Tibial nerve (tissue), 4 donors: ENCODE measurements around the gene AKT2. TPM values are rescaled to one million over a fixed set of nuclear protein-coding genes. Genes with fewer than 3 reads are reported as not detected.

Source experiments
- DNase-seq, 2 donors: peaks; one replicate each; pipeline ENCODE4 v3.0.0-alpha.2; 2019; ENCODE audit warnings: low spot score in 2 of 2
- H3K27ac ChIP-seq, 4 donors: fragments of 200-600 bp; sonication (generic) in 3 of 4; one replicate each; pipeline ENCODE4 v1.5.1; 2017 to 2019; ENCODE audit warnings: mild to moderate bottlenecking in 1 of 4
- H3K27me3 ChIP-seq, 2 donors: fragments of 200-600 bp; sonication (generic) in 1 of 2; one replicate each; pipeline versions ENCODE4 v1.5.1 to v1.6.0; 2017 to 2019
- H3K36me3 ChIP-seq, 3 donors: fragments of 200-600 bp; sonication (generic); one replicate each; pipeline ENCODE4 v1.5.1; 2018 to 2019
- H3K4me1 ChIP-seq, 4 donors: fragments of 200-600 bp; sonication (generic) in 3 of 4; one replicate each; pipeline ENCODE4 v1.5.1; 2017 to 2019
- H3K4me3 ChIP-seq, 4 donors: fragments of 200-600 bp; sonication (generic) in 3 of 4; one replicate each; pipeline ENCODE4 v1.5.1; 2017 to 2019; ENCODE audit warnings: mild to moderate bottlenecking in 1 of 4, moderate library complexity in 1 of 4
- H3K9me3 ChIP-seq, 4 donors: fragments of 200-600 bp; sonication (generic) in 3 of 4; one replicate each; pipeline ENCODE4 v1.5.1; 2017 to 2019
- EP300 ChIP-seq, 2 donors: sonication (generic); formaldehyde crosslinking; IDR thresholded peaks; one replicate each; pipeline ENCODE4 v1.6.1; 2017; ENCODE audit warnings: antibody characterized with exemption in 2 of 2, mild to moderate bottlenecking in 1 of 2
- POLR2A ChIP-seq, 2 donors: fragments of 450-650 bp; IDR thresholded peaks; one replicate each; pipeline ENCODE4 v1.6.1; 2017; ENCODE audit warnings: antibody characterized with exemption in 2 of 2, mild to moderate bottlenecking in 2 of 2, moderate library complexity in 2 of 2
- WGBS, 2 donors: methylation state at CpG; one replicate each; pipeline ENCODE4 v1.1.5; 2018; 5-methylcytosine and 5-hydroxymethylcytosine counted together
- total RNA-seq, 4 donors: library from RNA; depleted of rRNA; stranded (reverse); fragments of >200 nt; gene quantifications; one replicate each; pipeline ENCODE4 v1.1.0, GENCODE V29; 2016
- TF ChIP-seq, protein P1 (sequence below), 5 experiments: fragments of 200-600 bp in 3 of 5; fragments of 450-650 bp in 2 of 5; sonication (generic) in 3 of 5; IDR thresholded peaks; one replicate each; pipeline ENCODE4 v1.5.1; 2016 to 2019; ENCODE audit warnings: antibody characterized with exemption in 5 of 5, mild to moderate bottlenecking in 3 of 5, moderate library complexity in 2 of 5

Gene AKT2
- total RNA-seq, 4 donors from 2014 or later, result 93.3 to 161 (median 121) TPM

DNA sequence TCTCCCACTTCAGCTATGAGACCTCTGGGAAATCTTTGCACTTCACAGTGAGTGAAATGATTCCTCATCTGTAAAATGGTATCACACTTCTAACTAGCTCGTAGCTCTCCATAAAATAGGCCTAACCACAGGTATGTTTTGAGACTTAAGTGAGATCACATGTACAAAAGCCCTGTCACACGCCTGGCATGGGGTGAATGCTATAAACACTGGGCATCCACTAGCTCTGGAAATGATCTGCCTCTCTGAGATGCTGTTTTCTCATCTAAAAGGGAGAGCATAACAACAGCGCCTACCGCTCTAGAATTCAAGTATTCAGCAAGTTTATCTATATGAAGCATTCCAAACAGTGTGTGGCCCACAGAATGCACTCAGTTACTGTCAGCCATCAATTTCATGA is 2.2 kb downstream of the AKT2 start:
- H3K36me3 ChIP-seq, result no peaks in the 10 kb centered on the region
- H3K4me1 ChIP-seq, result peaks cover 0 to 70% (median 63%) of the 10 kb centered on the region in 4 donors

DNA sequence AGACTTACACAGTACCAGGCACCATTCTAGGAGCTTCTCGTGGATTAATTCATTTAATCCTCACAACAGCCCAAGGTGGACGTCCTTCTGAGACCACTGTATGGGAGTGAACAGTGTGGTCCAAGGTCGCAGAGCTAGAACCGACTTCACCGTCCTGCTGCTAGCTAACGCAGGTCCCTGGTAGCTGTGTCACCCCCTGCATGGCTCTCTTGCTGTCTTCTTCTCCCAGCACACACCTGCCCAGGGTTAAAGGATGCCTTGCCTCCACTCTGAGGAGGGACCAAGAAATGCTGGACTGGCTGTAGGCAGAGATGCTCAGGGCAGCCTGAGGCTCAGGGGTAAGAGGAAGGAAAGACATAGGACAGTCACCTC is 3.0 kb downstream of the AKT2 start:
- whole genome bisulfite sequencing, 2 donors, result 79 to 91% methylated on average over 6 of the region's 6 CpGs

More for the DNA sequence above, 2.2 kb downstream of the AKT2 start:
- Histone ChIP-seq H3K4me3 (no peak overlapping the region), H3K27ac (peak overlapping the region in 2 of 4 donors; percentile 95 to 99), H3K27me3 (no peaks in the 10 kb centered on the region), H3K9me3 (no peaks in the 10 kb centered on the region)
- no peak for TF ChIP-seq POLR2A (IDR thresholded peaks at IDR 0.05)
- no peak for TF ChIP-seq EP300 (IDR thresholded peaks at IDR 0.05)
- TF ChIP-seq, protein P1, sequence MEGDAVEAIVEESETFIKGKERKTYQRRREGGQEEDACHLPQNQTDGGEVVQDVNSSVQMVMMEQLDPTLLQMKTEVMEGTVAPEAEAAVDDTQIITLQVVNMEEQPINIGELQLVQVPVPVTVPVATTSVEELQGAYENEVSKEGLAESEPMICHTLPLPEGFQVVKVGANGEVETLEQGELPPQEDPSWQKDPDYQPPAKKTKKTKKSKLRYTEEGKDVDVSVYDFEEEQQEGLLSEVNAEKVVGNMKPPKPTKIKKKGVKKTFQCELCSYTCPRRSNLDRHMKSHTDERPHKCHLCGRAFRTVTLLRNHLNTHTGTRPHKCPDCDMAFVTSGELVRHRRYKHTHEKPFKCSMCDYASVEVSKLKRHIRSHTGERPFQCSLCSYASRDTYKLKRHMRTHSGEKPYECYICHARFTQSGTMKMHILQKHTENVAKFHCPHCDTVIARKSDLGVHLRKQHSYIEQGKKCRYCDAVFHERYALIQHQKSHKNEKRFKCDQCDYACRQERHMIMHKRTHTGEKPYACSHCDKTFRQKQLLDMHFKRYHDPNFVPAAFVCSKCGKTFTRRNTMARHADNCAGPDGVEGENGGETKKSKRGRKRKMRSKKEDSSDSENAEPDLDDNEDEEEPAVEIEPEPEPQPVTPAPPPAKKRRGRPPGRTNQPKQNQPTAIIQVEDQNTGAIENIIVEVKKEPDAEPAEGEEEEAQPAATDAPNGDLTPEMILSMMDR (IDR thresholded peaks at IDR 0.05), result no peak
- 66 to 76% methylated on average over 4 of the region's 4 CpGs for WGBS, 2 donors
- no peak for DNase-seq

DNA sequence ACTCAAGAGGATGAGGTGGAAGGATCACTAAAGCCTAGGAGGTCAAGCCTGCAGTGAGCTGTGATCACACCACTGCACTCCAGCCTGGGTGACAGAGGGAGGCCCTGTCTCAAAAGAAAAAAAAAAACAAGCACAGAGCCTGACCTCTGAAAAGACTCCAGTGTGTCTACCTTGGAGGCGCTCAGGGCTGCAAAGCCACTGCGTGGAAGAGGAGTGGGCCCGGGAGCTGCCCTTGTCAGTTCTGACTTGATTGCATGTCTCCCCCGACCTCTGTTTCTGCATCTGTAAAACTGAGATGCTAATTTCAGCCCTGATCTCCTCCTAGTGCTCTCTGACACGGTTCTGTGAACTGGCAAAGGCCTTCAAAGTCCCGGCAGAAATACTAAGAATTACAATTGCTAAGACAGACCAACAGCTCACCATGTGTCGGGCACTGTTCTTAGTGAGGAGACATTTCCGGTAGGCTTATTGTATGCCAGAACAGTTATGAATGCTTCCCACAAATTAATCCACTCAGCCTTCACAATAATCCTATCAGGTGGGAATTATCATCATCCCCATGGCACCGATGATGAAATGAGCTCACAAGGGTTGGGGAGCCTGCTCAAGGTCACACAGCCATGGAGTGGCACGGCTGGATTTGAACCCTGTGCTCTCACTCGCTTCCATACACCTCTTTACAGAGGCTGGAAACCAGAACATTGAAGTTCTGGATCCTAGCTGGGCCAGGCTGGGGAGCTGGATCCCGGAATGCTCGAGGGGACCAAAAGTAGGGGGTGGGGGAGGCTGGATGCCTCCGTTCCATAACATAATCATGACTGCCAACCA is 3.5 kb downstream of the AKT2 start:
- TF ChIP-seq EP300 (IDR thresholded peaks at IDR 0.05), result no peak
- TF ChIP-seq POLR2A (IDR thresholded peaks at IDR 0.05), result no peak
- TF ChIP-seq, protein P1 (IDR thresholded peaks at IDR 0.05), result no peak
- no peaks in the 10 kb centered on the region for H3K36me3 ChIP-seq
- no peak overlapping the region for H3K4me3 ChIP-seq
- 63 to 69% methylated on average over 14 of the region's 14 CpGs for WGBS, 2 donors
- H3K9me3 ChIP-seq, result no peaks in the 10 kb centered on the region
- peaks cover 0 to 83% (median 67%) of the 10 kb centered on the region in 4 donors for H3K4me1 ChIP-seq
- no peaks in the 10 kb centered on the region for H3K27me3 ChIP-seq
- DNase-seq, result no peak
- peak overlapping the region in 2 of 4 donors; percentile 57 to 83 for H3K27ac ChIP-seq

More for the DNA sequence above, 3.0 kb downstream of the AKT2 start:
- Histone ChIP-seq H3K9me3 (no peaks in the 10 kb centered on the region), H3K27me3 (no peaks in the 10 kb centered on the region), H3K4me1 (peaks cover 0 to 77% (median 67%) of the 10 kb centered on the region in 4 donors), H3K36me3 (no peaks in the 10 kb centered on the region), H3K4me3 (no peak overlapping the region), H3K27ac (peak overlapping the region in 1 of 4 donors; percentile 95)
- no peak for DNase-seq
- TF ChIP-seq EP300 (IDR thresholded peaks at IDR 0.05) (no peak), POLR2A (IDR thresholded peaks at IDR 0.05) (no peak)
- TF ChIP-seq, protein P1 (IDR thresholded peaks at IDR 0.05), result no peak

DNA sequence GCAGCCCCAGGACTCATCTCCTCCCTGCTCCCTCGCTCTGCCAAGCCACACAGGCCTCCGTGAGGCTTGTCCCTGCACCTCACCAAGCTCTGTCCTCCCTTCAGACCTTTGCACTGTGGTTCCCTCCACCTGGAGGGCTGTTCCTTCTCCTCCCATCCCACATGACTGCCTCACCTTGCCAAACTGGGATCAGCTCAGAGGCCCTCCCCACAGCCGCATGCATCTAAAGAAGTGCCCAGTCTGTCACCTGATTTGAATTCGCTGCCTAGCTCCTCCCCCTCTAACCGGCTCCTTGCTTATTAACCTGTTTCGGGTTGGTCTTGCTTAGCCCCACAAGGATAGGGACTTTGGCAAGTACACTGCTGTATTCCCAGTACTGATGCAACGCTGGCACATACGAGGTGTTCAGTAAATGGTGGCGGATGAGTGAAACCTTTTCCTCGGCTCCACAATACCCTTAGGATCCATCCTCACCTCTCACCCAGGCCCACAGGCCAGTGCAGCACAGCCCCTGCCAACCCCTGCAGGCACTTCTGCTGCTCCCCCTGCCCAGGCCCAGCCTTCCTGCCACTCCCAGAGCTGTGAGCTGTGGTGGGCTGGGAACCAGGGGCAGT is 4.4 kb downstream of the AKT2 start:
- H3K36me3 ChIP-seq, result no peaks in the 10 kb centered on the region
- H3K27ac ChIP-seq, result peak overlapping the region in 3 of 4 donors; percentile 57 to 83 (median 73)
- H3K27me3 ChIP-seq, result no peaks in the 10 kb centered on the region
- H3K4me3 ChIP-seq, result no peak overlapping the region
- 60 to 70% methylated on average over 10 of the region's 10 CpGs for WGBS, 2 donors
- H3K9me3 ChIP-seq, result no peaks in the 10 kb centered on the region
- H3K4me1 ChIP-seq, result peaks cover 0 to 80% (median 65%) of the 10 kb centered on the region in 4 donors
- no peak for DNase-seq
- TF ChIP-seq EP300 (IDR thresholded peaks at IDR 0.05) (no peak), POLR2A (IDR thresholded peaks at IDR 0.05) (no peak)
- TF ChIP-seq, protein P1 (IDR thresholded peaks at IDR 0.05), result no peak
